ENCODE measurements around the gene TRIM5.
A peak's percentile ranks its signal among the peaks of the same experiment; 100 is the strongest.

Gene TRIM5

DNA sequence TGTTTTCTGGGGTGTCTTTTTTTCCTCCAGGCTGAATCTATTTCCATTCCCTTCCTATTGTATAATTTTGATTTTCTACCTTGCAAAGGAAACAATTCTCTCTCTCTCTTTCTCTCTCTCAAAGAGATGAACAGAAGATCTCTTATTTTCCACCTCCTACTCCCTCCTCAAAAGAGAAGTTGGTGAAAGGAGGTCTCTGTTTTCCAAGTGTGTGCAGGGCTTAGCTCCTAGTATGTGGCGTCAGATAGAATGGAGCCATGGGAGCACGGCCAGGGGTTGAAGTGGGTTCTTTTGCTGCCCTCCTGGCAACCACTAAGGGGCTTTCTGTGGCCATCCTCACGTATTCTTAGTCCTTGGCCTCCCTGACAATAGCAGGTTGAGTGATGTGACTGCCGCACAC is 59.6 kb downstream of the TRIM5 start:
- Histone ChIP-seq H2AFZ (ENCODE audit: low read length, unreplicated experiment) (peak overlapping the region; percentile 8), H3K27me3 (ENCODE audit: insufficient read depth, low read length) (no peaks in the 10 kb centered on the region), H3K36me3 (ENCODE audit: insufficient read depth, low read length) (no peaks in the 10 kb centered on the region), H3K4me1 (ENCODE audit: control insufficient read depth, insufficient read depth, low read length, unreplicated experiment) (peaks cover 38% of the 10 kb centered on the region), H3K4me3 (ENCODE audit: low read depth, low read length) (peak overlapping the region; percentile 87), H3K27ac (ENCODE audit: low read depth, low read length) (peak overlapping the region; percentile 82), H3K79me2 (ENCODE audit: control insufficient read depth, insufficient read depth, low read length, unreplicated experiment) (peaks cover 13% of the 10 kb centered on the region)

DNA sequence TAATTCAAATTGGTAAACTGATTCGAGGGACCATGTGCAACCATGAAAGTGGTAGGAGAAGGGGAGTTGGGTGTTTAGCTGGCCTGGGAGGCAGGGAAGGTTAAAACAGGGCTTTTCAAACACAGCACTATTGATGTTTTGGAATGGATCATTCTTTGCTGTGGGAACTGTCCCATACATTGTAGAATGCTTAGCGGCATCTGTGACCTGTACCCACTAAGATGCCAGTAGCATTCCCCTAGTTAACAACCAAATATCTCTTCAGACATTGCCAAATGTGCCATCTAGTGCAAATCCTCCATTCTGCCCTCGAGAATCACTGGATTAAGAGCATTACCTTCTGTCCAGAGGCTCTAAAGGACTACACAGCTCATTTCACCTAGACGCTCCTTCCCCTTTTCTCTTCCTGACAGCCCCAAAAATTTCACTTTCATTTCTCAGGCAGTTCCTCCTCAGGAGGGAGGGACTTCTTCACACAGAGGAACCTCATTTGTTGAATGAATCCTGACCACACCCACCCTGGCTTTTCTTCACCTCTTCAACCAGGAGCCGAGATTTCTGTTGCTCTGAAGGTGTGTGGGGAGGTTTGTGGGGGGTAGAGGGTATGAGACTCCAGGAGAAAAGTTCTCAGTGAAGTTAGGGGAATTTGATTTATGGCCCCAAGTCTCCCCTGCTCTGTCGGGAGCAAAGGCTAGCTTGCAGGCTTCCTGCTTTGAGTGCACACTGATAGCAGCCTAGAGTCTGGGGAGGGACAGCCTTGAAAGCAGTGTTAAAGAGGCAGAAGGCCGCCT is 60.2 kb downstream of the TRIM5 start, which contains the start of gene TRIM34:
TRIM34 (plus strand) TSS at position 513 of the 791 bp plus-strand sequence. CDS start 7,331 bp downstream, outside the sequence.
- H3K4me3 ChIP-seq (ENCODE audit: low read depth, low read length) = peak within 1 kb of the TSS; percentile 87
- peaks cover 13% of the 10 kb centered on the region for H3K79me2 ChIP-seq (ENCODE audit: control insufficient read depth, insufficient read depth, low read length, unreplicated experiment)
- H3K27me3 ChIP-seq (ENCODE audit: insufficient read depth, low read length) = no peaks in the 10 kb centered on the region
- peak within 1 kb of the TSS; percentile 82 for H3K27ac ChIP-seq (ENCODE audit: low read depth, low read length)
- H3K36me3 ChIP-seq (ENCODE audit: insufficient read depth, low read length) = no peaks in the 10 kb centered on the region
- peak within 1 kb of the TSS; percentile 8 for H2AFZ ChIP-seq (ENCODE audit: low read length, unreplicated experiment)
- H3K4me1 ChIP-seq (ENCODE audit: control insufficient read depth, insufficient read depth, low read length, unreplicated experiment) = peaks cover 44% of the 10 kb centered on the region

DNA sequence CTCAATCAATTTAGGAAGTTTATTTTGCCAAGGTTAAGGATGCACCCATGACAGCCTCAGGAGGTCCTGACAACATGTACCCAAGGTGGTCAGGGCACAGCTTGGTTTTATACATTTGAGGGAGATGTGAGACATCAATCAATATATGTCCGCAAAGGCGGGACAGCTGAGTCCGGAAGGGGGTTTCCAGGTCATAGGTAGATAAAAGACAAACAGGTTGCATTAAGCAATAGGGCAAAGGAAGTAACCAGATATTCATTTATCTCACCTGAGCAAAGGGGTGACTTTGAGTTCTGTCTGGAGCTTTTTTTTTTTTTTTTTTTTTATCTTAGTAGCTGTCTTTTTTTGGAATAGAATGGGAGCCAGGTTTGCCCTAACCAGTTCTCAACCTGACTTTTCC is 62.1 kb downstream of the TRIM5 start:
- Histone ChIP-seq H2AFZ (ENCODE audit: low read length, unreplicated experiment) (no peak overlapping the region), H3K36me3 (ENCODE audit: insufficient read depth, low read length) (no peaks in the 10 kb centered on the region), H3K27me3 (ENCODE audit: insufficient read depth, low read length) (no peaks in the 10 kb centered on the region), H3K27ac (ENCODE audit: low read depth, low read length) (peak overlapping the region; percentile 21; the same call in 1 of the 2 replicates), H3K79me2 (ENCODE audit: control insufficient read depth, insufficient read depth, low read length, unreplicated experiment) (peaks cover 13% of the 10 kb centered on the region), H3K4me1 (ENCODE audit: control insufficient read depth, insufficient read depth, low read length, unreplicated experiment) (peaks cover 58% of the 10 kb centered on the region), H3K4me3 (ENCODE audit: low read depth, low read length) (no peak overlapping the region)

DNA sequence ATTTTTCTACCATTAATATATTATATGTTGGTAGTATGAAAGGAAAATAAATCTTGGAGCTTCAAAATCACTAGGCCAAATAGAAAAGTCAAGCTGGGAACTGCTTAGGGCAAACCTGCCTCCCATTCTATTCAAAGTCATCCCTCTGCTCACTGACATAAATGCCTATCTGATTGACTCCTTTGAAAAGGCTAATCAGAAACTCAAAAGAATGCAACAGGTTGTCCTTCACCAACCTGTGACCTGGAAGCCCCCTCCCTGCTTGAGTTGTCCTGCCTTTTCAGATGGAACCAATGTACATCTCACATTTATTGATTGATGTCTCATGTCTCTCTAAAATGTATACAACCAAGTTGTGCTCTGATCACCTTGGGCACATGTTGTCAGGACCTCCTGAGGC is 63.3 kb downstream of the TRIM5 start:
- Histone ChIP-seq H3K4me1 (ENCODE audit: control insufficient read depth, insufficient read depth, low read length, unreplicated experiment) (peaks cover 58% of the 10 kb centered on the region), H3K4me3 (ENCODE audit: low read depth, low read length) (0 out of 2 replicates have a peak overlapping the region, but pooled peaks have one; percentile 32), H3K36me3 (ENCODE audit: insufficient read depth, low read length) (no peaks in the 10 kb centered on the region), H3K27me3 (ENCODE audit: insufficient read depth, low read length) (no peaks in the 10 kb centered on the region), H3K27ac (ENCODE audit: low read depth, low read length) (peak overlapping the region; percentile 95), H2AFZ (ENCODE audit: low read length, unreplicated experiment) (no peak overlapping the region), H3K79me2 (ENCODE audit: control insufficient read depth, insufficient read depth, low read length, unreplicated experiment) (peaks cover 13% of the 10 kb centered on the region)

DNA sequence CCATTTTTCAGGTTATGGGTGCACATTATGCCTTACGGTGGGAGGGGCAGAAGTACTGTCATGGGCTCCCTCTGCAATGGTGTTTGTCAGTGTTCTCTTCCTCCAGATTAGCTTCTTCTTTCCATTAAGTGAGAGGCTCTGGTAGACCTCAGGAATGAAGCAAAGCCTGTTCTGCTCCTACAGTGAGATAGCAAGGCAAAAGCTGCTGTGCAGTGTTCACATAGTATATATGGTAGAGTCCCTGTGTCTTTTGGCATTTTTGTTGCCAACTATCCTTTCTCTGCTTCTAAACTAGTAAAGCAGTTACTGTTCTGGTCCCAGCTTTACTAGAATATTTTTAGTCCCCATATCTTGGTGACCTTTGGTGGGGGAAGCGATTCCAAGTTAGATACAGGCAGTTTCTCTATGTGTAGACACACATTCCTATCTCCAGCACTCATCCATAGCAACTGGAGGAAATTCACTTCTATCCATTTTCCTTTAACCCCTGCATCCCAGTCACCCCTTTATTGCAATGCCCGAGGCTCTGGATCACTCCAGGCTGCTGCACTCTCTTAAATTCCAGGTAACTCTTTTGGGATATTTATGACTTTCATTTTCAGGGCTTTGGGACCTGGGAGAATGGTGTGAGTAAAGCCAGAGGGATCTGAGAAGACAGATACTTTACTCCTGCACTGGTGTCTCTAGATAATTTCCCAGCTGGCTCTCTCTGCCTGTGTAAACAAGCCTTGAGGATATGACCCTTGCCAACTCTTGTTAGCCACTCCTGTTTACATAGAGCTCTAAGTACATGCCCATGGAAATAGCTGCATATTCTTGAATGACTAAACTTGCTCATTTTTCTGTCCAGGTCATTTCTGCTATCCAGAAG is 64.0 kb downstream of the TRIM5 start:
- no peaks in the 10 kb centered on the region for H3K36me3 ChIP-seq (ENCODE audit: insufficient read depth, low read length)

DNA sequence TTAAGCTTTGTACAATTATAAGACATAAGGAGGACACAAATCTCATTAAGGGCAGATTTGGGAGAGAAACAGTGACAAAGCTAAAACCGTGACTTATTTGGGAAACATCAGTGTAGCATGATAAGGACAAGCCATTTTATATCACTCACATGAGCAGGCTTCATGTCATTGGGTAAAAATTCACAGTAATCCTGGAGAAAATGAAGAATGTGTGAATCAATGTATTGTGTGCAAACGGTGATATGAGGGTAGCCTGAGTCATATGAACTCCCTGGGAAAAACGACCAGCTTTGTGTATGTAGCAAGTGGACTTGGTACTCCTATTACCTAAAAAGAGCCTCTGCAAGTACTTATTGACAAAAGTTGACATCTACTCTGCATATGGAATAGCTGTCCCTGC is 66.1 kb downstream of the TRIM5 start:
- H3K79me2 ChIP-seq (ENCODE audit: control insufficient read depth, insufficient read depth, low read length, unreplicated experiment) = peaks cover 3% of the 10 kb centered on the region
- H2AFZ ChIP-seq (ENCODE audit: low read length, unreplicated experiment) = no peak overlapping the region
- H3K4me3 ChIP-seq (ENCODE audit: low read depth, low read length) = peak overlapping the region; percentile 3; the same call in 1 of the 2 replicates
- no peaks in the 10 kb centered on the region for H3K27me3 ChIP-seq (ENCODE audit: insufficient read depth, low read length)
- H3K4me1 ChIP-seq (ENCODE audit: control insufficient read depth, insufficient read depth, low read length, unreplicated experiment) = peaks cover 44% of the 10 kb centered on the region
- peak overlapping the region; percentile 95 for H3K27ac ChIP-seq (ENCODE audit: low read depth, low read length)
- no peaks in the 10 kb centered on the region for H3K36me3 ChIP-seq (ENCODE audit: insufficient read depth, low read length)

More for the DNA sequence above, 64.0 kb downstream of the TRIM5 start:
- peak overlapping the region; percentile 67 for H3K4me3 ChIP-seq (ENCODE audit: low read depth, low read length)
- H3K27ac ChIP-seq (ENCODE audit: low read depth, low read length) = peak overlapping the region; percentile 95
- H3K79me2 ChIP-seq (ENCODE audit: control insufficient read depth, insufficient read depth, low read length, unreplicated experiment) = peaks cover 13% of the 10 kb centered on the region
- peak overlapping the region; percentile 46 for H2AFZ ChIP-seq (ENCODE audit: low read length, unreplicated experiment)
- H3K27me3 ChIP-seq (ENCODE audit: insufficient read depth, low read length) = no peaks in the 10 kb centered on the region
- H3K4me1 ChIP-seq (ENCODE audit: control insufficient read depth, insufficient read depth, low read length, unreplicated experiment) = peaks cover 52% of the 10 kb centered on the region
